HG02870 (cell line): ENCODE data around the gene EP400.
"Not testable (repeated sequence)": the region's sequence is repeated elsewhere in the genome, so short reads cannot be mapped to it uniquely, and the experiment has no call there.

ENCODE experiments used
- ATAC-seq: cut with Tn5 transposase; IDR thresholded peaks from one replicate; pipeline ENCODE4 v1.9.1; 2021; ENCODE audit warnings: mild to moderate bottlenecking, moderate library complexity; ENCODE audit not compliant: unreplicated experiment

EP400 gene

DNA sequence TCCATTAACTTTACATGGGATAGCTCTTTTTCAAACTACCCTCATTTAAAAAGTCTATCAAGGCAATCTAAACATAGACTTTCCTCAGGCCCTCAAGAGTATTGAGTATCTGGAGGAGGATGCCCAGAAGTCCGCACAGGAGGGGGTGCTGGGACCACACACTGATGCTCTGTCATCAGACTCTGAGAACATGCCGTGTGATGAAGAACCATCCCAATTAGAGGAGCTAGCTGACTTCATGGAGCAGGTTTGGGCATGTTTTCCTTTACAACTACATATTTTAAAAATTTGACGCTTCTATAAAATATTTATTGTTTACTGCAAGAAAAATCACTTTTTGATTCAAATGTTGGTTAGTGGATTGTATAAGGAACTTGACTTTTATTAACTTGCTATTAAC is 93.5 kb downstream of the EP400 start:
- no peak for ATAC-seq

DNA sequence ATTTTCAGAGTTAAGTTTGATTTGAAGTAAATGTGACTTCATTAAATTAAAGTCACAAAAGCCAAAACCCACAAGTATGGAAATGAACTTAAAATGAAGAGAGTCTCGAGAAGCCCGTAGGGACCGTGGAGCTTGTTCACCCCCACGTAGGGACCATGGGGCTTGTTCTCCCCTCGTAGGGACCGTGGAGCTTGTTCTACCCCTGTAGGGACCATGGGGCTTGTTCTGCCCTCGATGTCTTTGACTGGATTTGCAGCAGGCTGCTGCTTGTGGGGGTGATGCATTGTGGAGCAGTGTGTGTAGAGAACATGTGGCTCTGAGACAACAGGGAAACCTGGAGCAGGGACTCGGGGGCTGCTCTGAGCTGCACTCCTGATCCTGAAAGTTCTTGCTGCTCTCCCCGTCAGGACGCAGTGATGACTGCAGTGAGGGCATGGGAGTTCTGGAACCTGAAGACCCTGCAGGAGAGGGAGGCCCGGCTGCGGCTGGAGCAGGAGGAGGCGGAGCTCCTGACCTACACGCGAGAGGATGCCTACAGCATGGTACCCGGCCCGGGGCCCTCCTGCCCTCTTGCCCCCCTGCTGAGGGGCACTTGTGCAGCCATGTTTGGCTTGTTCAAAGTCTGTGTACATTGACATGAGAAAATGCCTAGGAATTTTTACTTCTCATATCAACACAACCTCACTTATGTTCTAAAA is 94.2 kb downstream of the EP400 start:
- ATAC-seq: no peak

DNA sequence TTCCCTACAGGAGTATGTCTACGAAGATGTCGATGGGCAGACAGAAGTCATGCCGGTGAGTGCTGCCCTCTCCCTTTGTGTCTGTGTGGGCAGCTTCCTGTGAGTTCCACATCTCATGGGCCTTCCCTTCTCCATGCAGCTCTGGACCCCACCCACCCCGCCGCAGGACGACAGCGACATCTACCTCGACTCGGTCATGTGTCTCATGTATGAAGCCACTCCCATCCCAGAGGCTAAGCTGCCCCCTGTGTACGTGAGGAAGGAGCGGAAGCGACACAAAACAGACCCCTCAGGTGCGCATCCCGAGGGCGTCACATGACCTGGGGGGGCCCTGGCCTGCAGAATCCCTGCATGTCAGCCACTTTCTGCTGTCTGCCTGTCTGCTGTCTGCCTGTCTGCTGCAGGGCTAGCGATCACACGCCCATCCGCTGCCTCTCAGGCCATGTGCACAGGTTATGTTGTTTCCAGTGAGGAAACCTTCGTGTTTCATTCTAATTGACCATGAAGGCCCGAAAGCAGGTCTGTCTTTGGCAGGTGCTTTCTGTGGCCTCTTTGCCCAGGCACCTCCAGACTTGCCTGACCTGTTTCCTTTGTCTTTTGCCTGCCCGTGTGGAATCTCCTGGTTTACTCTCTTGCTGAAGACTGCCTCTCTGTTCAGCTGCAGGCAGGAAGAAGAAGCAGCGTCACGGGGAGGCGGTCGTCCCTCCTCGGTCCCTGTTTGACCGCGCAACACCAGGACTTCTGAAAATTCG is 95.1 kb downstream of the EP400 start:
- no peak for ATAC-seq

DNA sequence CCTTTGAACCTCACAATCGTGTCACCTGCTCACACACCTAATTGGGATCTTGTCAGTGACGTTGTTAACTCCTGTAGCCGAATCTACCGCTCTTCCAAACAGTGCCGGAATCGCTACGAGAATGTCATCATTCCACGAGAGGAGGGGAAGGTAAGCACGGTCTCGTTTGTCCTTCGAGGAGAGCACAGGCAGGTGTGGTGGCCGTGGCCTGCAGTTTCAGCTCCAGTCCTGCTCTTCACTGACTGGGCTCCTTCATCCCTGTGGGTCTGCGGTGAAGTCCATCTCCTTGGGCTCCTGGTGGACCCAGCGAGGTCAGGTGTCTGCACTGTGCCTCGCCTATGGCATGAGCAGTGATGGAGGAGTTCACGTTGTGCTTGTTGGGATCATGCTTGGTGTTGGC is 96.0 kb downstream of the EP400 start:
- ATAC-seq: no peak

DNA sequence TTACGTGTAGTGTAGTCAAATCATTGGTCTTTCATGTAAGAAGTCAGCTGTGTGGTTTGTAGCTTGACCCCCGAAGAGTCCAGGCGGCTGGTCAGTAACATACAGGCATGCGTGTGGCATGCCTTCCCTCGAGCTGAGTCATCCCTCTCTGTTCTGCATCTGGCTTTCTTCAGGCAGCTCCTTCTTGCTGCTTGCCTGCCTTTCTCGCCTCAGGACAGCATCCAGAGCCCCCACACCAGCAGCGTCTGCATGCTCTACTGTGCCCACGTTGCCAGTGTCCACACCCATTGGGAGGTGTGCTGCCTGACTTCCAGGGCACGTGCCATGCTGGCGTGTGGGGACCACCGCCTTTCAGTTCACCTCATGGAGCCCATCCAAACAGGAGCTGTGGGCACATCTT is 96.8 kb downstream of the EP400 start:
- no peak for ATAC-seq

DNA sequence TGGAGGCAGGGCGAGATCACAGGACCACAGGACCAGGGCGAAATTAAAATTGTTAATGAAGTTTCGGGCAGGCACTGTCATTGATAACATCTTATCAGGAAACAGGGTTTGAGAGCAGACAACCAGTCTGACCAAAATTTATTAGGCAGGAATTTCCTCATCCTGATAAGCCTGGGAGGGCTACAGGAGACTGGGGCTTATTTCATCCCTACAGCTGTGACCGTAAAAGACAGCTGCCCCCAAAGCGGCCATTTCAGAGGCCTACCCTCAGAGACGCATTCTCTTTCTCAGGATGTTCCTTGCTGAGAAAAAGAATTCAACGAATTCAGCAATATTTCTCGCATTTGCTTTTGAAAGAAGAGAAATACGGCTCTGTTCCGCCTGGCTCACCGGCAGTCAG is 97.9 kb downstream of the EP400 start:
- ATAC-seq: not testable (repeated sequence)

DNA sequence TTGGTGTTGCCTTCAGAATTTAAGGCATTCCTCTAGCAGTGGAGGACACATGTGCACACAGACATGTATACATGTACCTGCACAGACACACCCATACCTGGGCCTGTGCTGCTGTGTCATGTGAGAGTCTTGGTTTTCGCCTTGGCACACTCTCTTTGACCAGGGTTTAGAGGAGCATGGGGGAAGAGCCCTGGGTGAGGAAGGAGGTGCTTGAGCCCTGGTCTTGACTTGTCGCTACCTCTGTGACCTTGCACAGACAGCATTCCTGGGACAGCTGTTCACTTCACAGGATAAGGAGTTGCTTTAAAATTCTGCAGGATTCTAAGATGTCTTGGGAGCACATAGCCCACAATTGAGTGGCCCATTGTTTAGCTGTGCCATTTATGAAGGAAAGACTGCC is 99.7 kb downstream of the EP400 start:
- ATAC-seq: no peak

DNA sequence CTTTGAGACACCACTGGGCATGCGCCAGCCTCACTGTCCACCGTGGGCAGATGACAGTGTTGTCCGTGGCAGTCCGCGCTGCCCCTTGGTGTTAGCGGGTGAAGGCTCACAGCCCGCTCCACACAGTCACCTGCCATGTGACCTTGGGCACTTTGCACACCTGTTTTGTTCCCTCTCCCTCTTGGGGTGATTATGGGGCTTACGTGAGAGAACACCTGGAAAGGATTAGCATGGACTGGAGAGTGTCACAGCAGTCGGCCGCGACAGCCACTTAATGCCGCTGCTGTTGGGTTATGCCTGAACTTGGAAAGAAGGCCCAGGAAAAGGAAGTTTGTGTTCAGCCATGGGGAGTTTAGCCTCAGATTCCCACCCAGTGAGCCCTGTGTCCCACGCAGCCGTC is 100.1 kb downstream of the EP400 start:
- no peak for ATAC-seq

DNA sequence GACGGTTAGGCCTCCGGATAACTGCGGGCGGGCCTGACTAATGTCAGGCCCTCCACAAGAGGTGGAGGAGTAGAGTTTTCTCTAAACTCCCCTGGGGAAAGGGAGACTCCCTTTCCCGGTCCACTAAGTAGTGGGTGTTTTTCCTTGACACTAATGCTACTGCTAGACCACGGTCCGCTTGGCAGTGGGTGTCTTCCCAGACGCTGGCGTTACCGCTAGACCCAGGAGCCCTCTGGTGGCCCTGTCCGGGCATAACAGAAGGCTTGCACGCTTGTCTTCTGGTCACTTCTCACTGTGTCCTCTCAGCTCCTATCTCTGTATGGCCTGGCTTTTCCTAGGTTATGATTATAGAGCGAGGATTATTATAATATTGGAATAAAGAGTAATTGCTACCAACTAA is 102.0 kb downstream of the EP400 start:
- ATAC-seq: not testable (repeated sequence)

DNA sequence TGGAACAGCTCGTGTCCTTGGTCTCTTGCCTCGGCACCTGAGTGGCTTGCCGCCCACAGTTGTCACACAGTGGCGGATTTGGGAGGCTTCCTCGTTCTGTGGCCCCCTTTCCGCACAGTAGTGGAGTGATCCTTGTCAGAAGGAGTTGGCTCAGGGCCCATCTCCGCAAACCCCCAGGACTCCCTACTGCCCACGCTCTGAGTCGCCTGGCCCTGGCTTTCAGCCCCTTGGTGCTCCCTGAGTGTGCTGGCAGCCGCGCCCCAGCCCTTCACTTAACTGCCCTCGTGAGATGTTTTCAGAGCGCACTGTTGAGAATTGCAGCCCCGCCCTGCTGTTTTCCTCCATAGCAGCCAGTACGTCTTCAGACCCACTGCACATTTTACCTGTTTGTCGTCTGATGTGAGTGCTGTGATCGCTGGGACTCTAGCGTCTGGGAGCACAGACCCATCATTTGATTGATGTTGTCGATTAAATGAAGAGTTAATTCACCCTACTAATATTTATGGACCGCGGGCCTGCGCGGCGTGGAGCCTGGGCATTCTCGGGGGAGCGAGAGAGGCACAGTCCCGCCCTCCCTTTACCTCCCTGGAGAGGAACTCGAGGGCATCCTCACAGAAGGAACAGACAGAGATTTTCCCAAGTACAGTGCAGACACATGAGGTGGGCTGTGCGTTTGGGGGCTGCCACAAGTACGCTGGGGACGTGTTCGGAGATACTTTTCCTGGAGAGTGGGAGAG is 102.6 kb downstream of the EP400 start:
- ATAC-seq: no peak

DNA sequence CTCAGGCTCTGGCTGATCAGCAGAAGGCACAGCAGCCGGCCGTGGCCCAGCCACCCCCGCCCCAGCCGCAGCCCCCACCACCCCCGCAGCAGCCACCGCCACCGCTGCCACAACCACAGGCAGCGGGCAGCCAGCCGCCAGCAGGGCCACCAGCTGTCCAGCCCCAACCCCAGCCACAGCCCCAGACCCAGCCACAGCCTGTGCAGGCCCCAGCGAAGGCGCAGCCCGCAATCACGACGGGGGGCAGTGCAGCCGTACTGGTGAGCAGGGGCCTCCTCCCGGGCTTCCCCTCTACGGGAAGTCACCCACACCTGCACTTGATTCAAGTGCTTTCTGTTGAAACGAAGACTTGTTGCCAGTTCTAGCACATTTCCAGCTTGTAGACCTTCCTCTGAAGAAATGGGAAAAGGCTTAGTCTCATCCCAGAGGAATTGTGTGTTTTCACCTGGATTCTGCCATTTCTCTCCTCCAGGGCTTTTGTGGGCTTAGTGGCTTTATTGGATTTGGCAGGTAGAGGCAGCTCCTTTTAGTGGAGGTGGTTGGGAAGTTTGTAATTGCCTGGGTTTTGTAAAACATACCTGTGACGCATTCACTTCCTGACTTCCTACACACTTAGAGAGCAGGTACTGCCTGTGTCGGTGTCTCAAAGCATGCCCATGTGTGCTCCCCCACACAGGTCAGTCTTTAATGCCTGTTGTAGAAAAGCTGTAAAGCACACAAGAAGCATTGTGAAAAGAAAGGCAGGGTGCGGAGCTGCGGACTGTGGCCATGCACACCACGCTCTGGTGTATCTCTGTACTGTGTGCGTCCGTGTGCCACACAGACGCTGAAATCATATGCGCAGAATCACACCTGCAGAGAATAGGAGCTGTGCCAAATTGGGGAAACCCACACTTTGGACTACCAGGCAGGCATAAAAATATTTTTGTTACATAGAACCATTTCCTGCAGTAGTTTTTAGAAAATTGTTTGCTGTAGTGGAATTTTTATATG is 103.9 kb downstream of the EP400 start:
- no peak for ATAC-seq

DNA sequence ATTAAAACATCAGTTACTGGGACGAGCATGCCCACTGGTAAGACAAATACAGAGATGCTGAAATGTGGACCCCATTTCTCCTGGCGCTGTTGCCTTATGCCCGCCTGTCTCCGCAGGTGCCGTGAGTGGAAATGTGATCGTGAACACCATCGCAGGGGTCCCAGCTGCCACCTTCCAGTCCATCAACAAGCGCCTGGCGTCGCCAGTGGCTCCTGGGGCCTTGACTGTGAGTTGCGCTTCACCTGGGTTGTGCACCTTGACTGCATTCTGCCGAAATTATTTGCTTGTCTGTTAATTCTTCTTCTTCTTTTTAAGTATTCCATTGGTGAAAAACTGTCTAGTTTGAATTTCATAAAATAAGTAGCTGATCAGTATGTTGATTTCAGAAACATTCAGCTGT is 105.2 kb downstream of the EP400 start:
- ATAC-seq: no peak

DNA sequence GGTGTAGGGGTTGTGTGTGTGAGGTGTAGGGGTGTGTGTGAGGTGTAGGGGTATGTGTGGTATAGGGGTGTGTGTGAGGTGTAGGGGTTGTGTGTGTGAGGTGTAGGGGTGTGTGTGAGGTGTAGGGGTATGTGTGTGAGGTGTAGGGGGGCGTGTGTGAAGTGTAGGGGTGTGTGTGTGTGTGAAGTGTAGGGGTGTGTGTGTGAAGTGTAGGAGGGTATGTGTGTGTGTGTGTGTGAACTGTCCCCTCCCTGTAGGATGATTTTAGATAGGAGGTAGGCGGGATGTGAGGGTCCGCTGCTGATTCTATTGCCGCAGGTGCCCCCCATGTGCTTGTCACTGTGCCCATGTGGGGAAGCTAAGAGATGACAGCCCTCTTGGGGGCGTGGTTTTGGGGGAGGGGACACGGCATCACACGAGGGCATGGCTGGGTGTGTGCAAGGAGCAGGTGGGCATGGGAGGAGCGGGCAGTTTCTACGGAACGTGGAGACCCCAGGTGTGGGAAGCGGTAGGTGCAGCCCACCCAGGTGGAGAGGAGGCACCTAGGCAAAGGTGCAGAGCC is 105.9 kb downstream of the EP400 start:
- no peak for ATAC-seq

DNA sequence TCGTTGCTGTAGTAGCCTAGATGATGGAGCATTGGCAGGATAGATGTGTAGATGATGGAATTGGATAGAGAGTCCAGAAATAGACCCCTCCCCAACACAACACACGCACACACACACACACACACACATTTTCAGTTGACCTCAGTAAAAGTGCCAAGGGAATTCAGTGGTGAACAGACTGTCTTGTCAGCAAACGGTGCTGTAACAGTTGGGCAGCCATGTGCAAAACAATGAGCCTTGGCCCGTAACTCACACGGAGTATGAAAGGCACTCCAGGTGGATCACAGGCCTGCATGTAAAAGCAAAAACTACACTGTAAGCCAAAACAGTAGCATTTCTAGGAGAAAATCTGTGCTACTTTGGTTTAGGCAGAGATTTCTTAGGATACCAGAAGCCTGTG is 106.6 kb downstream of the EP400 start:
- no peak for ATAC-seq

DNA sequence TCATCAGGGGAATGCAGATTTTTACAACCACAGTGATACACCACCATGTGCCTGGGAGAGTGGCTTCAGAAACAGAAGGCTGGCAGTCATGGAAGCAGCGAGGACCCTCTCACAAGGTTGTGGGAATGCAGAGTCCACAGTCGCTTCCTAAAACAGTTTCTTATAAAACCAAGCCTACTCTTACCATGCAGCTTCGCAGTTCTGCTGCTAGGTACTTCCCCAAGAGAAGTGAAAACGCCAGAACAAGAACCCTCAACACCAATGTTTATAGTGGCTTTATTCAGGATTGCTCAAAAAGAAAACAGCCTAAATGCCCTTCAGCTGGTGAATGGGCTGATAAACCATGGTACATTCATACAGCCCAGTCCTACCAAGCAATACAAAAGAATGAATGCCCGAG is 107.2 kb downstream of the EP400 start:
- ATAC-seq: peak; percentile 50

DNA sequence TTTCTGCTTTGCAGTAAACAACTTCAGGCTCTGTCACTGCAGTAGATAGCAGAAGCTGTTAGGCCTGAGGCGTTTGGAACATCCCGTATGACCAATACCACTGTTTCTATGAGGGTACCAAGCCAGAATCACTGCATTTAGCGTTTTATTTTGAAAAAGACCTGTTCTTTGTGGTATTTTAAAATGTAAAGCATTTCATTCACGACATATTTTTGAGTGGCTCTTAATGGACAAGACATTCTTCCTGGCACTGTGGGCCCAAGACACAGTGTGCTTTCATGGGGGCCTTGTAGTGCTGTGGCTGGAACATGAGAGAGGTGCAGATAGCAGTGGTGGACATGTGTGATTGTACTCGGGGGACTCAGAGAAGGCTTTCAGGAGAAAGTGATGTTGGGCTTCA is 107.9 kb downstream of the EP400 start:
- ATAC-seq: no peak

DNA sequence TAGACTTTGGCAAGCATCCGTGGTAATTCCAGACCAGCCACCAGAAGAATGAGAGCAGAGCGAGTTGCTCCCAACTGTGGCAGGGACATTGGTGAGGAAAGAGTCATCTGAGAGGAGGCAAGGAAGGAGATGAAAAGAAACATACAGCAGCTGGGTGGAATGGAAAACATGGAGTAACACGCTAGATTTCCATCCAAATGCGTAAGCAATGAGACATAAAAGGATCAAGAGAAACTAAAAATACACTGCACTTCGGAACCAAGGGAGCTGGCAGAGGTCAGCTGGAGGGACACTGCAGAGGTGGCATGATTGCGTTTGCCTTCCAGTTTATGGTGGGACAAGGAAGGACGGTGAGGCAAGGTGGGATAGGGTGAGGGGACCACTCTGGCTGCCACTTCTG is 111.5 kb downstream of the EP400 start:
- ATAC-seq: no peak

DNA sequence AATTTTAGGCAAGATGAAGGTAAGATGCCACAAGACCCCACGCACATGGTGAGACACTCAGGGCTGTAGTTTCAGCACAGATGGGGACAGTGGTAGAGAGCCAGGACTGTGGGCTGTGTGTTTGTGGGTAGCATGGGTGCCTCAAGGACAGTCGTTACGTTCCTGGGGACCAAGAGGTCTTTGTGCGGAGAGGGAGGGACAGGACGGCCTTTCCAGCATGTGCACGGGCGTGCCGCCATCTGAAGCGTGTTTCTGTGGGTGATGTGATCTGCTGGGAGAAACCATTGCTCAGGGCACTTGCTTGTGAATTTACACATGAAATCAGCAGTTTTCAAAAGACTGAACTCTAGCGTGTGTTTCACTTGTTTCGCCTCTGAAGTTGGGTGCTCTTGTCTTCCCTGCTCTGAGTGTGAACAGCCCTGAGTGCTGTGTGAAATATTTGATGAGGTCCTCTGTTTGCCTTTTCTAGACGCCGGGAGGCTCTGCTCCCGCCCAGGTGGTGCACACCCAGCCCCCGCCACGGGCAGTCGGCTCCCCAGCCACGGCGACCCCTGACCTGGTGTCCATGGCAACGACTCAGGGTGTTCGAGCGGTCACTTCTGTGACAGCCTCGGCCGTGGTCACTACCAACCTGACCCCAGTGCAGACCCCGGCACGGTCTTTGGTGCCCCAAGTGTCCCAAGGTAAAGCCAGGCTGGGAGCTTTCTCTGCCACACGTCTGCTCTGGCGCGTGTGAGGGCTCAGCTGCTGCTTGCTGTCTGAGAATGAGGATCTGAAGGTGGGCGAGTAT is 112.1 kb downstream of the EP400 start:
- ATAC-seq: no peak

DNA sequence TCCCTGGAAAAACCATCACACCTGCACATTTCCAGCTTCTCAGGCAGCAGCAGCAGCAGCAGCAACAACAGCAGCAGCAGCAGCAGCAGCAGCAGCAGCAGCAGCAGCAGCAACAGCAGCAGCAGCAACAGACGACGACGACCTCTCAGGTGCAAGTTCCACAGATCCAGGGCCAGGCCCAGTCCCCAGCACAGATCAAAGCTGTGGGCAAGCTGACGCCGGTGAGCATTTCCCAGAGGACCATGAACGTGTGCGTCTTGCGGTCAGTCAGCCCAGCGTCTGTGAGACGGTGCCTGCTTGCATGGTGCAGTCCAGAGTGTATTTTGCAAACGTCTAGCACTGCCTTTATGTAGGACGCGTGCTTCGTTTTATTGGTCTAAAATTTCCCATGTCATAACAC is 112.7 kb downstream of the EP400 start:
- no peak for ATAC-seq

DNA sequence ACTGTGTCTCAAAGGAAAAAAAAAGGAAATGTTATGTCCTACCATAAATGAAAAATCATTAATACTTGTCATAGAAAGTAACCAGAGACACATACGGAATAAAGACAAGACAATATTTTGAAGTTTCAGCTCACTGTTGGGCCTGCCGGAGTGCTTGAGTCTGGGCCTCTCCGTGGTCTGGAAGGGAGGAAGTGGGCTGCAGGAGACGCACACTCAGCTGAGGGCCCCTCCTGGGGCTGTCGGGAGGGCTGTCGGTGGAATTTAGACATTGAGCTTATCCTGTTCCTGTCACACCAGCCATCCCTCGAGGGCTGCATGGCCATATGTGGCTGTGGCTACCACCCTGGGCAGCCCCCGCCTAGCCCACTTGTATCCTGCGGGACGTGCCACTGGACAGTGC is 113.7 kb downstream of the EP400 start:
- ATAC-seq: no peak
